ENCODE measurements around the gene ASPN.
"Not testable (repeated sequence)": the region's sequence is repeated elsewhere in the genome, so short reads cannot be mapped to it uniquely, and the experiment has no call there.

Gene ASPN

DNA sequence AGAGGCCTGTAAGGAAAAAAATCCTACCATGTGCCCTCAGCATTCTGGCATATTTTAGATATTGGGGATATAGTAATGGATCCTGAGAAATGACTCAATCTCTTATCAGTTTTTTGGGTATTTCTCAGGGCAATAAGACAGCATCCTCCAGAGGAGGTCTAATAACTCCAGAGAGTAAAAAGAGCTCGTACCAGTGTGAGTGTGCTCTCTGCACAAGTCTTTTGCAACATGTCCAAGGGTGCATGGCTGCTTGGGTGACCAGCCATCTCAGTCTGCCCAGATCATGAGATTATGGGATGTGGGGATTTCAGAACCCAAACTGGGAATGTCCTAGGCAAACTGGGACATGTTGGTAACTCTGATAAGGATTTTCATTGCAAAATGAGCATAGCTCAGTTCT is 15.3 kb downstream of the ASPN start:
- no peak for DNase-seq

DNA sequence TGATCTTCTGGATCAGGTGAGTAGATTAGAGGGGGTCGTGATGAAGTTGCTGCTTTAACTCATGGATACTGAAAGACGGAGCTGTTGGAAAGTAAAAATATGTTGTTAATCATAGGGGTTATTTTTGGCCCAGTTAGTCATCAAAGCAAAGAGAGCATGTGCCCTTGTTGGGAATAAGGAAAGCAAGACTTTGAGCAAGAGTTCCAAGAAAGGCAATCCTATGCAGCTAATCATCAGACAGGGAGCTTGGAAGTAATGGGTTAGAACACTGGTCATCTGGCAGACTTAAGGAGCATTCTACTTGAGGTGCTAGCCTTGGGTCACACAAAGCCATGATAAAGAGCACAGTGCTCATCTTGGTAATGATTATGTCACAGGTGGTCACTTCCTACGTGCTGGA is 18.3 kb downstream of the ASPN start:
- DNase-seq: no peak

DNA sequence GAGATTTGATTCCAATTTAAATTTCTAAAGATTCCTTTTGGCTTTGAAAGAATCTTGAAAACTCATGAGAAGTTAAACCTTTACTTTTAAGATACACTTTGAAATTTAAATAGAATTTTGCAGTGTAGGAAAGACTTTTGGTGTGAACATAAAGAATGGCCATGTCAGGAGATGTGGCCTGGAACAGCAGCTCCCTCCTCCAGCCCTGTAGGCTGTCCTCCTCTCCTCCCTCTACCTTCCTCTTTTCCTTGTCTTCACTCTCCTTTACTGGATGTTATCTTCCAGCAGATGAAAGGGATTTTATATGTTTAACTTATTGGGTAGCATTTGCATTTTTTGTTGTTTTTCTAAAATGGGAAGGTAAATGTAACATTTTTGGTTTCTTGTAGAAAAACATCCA is 18.9 kb downstream of the ASPN start:
- no peak for DNase-seq

DNA sequence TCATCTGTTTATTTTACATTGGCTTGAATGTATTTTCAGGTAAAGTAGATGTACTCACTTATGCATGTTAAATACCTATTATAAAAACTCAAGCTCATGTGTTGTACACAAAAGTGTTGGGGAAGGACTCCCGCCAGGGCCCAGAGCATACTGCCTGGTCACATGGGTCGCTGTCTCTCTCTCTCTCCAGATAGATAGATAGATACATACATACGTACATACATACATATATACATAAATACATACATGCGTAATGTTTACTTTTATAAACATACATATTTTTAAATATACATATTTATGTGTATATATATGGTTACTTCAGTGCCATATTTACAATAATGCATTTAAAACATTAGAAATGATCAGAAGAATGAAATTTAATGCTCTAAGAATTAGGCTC is 24.7 kb downstream of the ASPN start:
- no peak for DNase-seq

DNA sequence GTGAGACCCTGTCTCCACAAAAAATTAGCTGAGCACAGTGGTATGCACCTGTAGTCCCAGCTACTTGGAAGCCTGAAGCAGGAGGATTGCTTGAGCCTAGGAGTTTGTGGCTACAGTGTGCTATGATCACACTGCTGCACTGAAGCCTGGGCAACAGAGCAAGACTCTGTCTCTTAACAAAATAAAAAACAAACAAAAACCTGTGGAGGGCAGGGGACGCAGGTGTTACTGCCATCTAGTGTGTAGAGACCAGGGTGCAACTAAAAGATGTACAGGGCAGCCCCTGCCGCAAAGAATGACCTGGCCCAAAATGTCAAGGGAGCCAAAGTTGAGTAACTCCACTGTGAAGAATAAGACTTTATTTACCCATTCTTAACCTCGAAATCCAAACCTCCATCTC is 27.1 kb downstream of the ASPN start:
- no peak for DNase-seq

DNA sequence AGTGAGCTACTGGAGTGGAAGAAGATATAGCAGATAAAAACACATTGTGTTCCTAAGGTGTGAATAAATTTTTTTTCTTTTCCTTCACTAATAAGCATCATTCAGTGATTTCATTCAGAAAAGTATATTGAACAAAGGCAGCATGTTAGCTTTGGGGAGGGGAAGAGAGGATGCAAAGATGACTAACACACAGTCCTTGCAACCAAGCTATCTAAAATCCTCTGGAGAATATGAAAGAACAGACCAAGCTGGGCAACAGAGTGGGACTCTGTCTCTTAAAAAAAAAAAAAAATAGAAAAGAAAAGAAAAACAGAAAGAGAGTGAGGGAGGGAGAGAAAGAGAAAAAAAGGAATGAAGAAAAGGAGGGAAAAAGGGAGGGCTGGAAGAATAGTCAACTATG is 35.8 kb downstream of the ASPN start:
- no peak for DNase-seq

DNA sequence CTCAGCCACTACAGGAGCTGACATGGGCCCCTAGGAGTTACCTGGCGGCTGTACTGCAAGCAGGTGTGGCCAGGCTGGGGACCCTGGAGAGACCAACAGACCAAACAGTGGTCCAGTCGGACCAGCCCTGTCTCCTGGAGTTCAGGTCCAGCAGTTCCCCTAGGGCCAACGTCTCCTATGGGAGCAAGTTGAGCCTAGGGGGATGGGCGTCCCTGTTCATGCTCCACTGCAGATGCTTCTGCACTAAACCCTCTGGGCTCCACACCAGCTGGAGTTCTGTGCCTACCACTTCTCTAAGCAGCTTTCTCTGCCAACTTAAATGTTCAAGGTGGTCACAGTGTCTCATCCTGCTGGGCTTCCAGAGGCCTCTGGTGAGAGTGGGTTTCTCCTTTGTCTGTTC is 37.5 kb downstream of the ASPN start:
- DNase-seq: no peak

DNA sequence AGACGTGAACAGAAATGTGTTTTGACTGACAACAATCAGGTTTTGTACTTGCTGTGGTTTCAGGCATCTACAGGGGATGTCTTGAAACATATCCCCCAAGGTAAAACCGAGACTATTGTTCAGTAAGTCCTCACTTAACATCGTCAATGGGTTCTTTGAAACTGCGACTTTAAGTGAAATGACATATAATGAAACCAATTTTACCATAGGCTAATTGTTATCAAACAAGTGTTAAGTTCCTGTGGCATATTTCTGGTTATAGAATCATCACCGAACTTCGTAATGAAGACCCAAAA is 41.6 kb downstream of the ASPN start:
- no peak for DNase-seq

DNA sequence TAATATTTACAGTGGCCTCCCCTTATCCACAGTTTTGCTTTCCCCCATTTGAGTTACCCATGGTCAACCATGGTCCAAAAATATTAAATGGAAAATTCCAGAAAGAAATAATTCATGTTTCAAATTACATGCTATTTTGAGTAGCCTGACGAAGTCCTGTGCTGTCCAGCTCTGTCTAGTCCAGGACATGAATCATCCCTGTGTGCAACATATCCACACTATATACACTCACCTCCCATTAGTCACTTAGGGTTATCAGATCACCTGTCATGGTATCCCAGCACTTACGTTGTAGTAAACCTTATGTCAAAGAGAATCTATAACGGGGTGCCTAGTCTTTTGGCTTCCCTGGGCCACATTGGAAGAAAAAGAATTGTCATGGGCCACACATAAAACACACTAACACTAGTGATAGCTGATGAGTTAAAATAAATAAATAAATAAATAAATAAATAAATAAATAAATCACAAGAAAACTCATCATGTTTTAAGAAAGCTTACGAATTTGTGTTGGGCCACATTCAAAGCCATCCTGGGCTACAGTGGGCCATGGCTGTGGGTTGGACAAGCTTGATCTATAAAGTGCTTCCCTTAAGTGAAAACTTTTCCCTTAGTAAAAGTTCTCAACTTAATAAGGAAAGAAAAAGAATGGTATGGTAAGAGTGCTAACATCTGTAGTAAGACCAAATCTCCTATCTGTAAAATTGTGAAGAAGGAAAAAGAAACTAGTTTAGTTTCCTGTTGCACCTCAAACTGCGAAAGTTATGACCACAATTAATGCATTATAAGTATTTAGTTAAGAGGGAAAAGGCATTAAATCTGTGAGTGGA is 42.2 kb downstream of the ASPN start:
- DNase-seq: no peak

DNA sequence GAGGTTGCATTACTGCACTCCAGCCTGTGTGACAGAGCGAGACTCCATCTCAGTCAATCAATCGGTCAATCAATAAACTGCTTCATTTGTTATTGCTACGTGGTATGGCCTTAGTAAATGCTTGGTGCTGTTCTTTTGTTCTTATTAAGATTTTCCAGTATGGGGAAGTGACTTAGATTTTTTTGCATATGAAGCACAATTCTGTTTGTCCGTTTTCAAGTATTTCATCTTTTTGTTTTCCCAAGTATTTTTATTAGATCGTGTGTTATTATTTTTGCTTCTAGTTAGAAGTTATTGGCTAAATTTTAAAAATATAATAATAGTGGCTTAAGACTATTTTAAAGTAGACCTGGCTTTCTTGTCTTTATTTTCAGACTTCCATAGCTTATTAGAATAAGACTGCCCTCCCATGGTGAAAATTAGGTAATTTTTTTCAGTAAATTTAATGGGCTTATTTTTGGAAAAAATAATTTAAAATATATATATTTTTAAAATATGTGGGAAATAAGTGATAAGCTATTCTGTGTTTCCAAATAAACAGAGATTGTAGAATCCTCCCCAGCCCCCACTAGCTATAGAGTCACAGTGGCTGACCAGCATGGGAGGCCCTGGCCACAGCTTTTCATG is 43.3 kb downstream of the ASPN start:
- no peak for DNase-seq

DNA sequence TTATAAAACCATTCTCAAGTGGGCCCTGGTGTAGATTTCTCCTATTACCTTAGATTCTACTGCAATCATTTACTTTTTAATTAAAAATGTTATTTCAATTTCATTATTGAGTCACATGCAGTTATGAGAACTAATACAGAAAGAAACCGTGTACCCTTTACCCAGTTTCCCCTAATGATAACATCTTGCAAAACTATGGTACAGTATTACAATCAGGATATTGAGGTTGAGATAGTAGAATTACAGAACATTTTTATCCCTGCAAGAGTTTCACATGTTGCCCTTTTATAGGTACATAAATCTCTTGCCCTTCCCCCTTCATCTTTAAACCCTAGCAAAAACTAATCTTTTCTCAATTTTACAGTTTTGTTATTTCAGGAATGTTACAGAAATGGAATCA is 47.0 kb downstream of the ASPN start:
- DNase-seq: no peak

DNA sequence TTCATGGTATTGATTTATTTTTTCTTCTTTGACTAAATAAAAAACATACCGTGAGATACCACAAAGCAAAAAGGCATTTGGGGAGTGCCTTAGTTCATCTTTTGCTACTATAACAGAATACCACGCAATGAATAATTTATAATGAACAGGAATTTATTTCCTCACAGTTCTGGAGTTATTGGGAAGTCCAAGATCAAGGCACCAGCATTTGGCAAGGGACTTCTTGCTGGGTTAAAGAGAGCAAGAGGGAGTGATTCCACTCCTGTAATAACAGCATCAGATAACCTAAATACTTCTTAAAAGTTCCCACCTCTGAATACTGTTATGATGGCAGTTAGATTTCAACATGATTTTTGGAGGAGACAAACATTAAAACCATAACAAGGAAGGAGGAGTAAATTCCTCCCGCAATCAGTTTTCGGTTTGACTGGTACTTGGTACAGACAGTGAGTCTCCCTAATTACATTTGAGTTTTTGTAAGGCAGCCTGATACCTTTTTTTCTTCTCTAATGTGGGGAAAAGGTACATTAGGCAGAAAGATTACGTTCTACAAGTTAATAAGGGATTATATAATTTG is 49.2 kb downstream of the ASPN start:
- DNase-seq: no peak

DNA sequence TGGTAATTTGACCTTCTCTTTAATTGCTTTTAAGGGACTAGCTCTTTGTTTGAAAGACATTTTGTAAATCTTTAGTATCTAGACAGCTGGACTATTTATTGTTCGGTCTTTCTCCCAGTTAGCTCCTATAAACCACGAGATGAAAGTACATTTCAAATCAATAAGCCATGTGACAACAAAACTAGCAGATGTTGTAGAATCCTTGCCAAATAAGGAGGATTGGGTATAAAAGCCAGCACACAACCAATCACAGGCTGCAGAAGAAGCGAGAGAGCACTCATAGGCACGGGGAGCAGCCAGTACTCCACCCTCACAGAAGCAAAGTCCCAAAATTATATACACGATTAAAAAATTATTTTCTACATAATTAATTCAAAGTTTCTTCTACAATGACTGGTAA is 50.0 kb downstream of the ASPN start:
- no peak for DNase-seq

DNA sequence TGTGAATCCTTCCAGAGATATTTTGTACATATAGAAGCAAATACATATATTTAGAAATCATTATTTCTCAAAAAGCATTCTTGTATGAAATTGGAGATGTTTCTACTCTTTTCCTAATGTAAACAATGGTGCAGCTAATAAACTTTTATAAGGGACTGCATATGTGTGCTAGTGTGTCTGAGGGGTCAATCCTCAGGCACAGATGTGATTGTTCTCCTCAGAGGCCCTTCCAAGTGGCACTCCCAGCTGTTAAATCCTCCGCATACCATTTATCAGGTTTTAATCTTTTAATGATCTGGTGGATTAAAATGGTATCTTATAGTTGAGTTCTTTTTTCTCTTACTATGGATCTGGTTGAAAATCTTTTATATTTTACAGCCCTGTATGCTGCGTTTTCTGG is 52.5 kb downstream of the ASPN start:
- no peak for DNase-seq

DNA sequence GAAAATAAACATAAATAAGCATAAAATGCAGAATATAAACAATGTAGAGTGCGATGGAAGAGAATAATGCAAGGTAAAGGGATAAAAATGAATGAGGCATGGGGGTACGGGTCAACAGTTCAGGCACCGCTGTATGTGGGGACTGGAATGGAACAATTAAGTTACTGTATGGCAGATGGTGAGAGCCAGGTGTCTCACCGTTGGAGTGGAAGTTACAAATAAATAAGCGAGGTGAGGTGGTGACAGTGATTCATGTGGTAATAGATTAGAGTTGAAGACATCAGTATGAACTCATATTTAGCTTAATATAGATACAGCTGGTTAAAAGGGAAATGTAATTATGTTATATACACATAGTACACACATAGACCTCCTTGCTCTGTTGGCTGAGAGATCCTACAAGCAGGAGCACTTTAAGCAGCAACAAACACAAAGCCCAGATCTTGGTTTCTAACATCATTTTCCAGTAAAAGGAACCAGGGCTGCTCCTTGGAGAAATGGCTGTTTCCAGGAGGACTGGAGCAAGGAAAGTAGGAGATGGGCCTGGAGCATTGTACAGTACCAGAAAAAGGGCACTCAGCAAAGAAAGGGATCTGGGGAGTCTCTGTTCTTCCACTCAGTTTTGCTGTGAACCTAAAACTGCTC is 55.7 kb downstream of the ASPN start:
- no peak for DNase-seq

DNA sequence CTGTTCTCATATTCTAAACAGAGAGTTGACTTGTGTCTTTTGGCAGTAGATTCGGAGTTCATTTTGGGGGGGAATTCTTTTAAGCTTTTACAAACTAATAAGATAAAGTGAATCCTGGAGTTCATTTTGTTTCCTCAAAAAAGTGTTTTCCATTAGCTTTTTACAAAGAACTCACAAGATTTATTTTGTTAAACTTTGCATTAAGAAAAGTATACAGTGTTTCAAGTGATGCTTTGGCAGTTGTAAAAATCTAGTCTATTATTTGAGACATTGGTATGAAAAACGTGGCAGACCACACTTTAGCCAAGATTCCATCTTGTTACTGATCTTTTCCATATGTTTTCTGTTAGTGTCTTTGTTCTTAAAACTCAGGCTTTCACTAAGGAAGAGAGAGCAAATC is 56.8 kb downstream of the ASPN start:
- no peak for DNase-seq

DNA sequence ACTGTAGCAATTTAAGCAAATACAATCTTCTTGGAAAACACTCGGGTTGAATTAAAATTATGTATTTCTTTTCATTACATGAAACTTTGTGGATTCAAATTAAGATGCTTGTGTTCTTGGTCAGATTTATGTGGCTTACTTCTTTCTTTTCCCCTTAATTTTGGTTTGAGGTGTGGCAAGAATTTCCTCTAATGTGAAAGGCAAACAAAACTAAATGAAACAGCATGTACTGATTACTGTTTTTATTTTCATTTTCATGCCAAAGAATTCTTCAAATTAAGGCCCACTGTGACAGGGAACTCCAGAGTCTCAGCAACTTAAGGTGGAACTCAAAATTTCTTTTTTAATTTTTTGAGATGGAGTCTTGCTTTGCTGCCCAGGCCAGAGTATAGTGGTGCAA is 58.0 kb downstream of the ASPN start, which contains the start of gene OMD:
Gene OMD, minus strand, starts transcription at position 132 of the 400 bp plus-strand sequence. CDS start 6,913 bp downstream, outside the sequence.
- DNase-seq: no peak

DNA sequence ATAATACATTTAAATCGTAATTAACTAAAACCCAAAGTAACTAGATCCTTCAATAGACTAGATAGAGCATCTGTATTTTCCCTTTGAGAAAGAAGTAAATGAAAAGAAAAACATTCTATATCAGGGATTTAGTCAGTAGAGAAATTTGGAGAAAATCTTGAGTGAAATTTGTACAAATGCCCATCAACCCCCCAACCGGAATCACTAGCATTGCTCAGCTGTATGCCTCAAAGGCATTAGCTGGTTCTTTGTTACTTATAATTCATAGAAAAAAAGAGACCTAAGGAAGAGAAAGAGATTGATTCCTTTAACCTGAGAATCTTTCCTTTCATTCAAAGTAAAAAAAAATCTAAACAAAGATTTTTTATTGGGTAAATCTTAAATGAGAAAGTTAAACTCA is 58.7 kb downstream of the ASPN start:
- DNase-seq: no peak

DNA sequence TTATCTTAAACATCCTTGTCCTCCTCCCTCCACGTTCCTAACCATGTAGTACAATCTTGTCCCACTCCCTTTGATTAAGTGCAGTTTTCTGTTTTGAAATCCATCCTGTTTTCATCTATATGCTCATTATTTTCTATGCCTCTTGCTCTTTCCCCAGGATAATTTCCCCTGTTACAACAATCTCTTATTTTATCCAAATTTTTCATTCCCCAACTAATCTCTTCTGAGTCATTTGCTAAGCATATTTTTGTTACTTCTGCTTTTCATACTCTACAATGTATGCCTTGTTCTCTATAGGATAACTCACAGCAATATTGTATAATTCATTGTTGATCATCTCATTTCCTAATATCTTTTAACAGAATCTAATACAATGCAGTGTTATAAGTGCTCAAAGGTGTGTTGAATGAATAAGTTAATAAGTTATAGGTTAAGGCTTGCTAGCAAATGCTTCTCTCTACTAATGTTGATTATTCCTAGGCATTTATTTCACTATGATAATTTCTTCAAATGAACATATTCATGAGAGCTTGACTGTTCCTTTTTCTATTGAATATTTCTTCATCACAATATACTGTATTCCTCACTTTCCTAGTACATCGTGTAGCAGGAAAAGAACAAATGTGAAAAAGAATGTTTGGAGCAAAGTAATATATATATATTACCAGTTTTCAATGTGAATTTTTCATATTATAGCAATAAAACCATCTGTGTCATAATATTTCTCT is 59.5 kb downstream of the ASPN start:
- DNase-seq: no peak

DNA sequence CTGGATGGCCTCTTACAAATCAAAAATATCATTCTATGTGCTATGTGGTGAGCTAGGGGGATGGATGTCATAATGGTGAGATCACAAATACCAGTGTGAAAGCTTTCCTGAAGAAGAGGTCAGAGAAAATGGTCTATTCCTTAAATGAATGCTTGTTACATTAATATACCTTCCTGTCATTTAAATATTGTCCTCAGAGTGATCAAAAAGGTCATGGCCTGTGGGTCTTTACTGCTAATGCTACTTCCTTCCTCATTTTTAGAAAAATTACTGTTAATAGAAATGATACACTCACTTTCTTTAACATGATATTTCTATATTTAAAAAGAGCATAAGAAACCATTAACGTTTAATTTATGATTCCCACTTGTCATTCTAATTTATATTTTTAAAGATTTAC is 67.7 kb downstream of the ASPN start:
- DNase-seq: no peak

DNA sequence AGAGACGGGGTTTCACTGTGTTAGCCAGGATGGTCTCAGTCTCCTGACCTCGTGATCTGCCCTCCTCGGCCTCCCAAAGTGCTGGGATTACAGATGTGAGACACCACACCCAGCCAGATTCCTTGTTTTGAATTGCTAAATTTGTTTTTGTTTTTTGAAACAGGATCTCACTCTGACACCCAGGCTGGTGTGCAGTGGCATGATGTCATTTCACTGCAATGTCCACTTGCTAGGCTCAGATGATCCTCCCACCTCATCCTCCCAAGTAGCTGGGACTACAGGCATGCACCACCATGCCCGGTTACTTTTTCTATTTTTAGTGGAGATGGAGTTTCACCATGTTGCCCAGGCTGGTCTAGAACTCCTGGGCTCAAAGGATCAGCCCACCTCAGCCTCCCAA is 71.1 kb downstream of the ASPN start:
- not testable (repeated sequence) for DNase-seq

DNA sequence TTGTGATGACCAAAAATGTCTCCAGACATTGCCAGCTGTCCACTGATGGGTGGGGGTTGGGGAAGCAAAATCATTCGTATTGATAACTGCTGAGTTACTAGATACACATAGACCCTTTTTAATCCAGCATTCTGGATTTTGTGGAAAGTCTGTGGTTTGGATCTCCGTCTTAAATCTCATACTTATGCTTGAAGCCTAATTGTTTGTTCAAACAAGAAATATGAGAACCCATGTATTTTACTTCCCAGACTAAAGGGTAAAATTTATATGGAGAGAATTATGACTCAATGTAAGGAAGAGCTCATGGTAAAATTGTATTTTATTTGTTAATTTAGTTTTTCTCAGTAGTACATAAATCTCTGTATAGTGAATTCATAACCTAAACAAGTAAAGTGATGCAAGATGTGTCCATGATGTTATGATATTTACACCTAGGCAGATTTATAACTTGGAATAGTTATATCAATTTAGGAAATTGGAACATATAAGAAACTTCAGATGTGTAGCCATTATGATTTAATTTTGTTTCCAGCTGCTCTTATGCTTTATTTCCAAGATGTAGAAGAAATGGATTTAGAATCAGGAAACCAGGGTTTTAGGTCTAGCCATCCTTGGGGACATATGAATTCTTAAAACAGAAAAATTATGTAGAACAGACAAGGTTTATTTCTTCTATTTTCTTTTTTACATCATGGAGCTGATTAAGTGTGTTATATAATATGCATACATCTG is 73.4 kb downstream of the ASPN start:
- no peak for DNase-seq

DNA sequence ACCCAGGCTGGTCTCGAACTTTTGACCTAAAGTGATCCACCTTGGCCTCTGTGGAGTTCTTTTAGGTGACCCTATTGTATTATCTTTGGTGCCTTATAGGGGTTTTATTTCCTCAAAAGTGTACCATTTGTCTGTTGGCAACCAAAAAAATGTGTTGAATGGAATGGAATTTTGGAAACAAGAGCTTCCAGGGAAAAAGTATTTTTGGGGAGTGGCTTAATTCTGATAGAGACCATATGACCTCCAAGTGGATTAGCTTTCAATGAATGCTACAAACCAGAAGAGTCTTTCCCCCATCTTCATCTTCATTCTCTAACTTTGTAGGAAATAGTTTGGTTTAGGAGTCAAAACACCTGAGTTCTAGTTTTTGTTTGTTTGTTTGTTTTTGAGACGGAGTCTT is 74.5 kb downstream of the ASPN start:
- no peak for DNase-seq

Measured in activated naive CD4-positive, alpha-beta T cell (primary cell).